GM12878 (cell line): ENCODE measurements around the gene PRUNE1. TPM values are rescaled to one million over a fixed set of nuclear protein-coding genes. Genes with fewer than 3 reads are reported as not detected.
A peak's percentile ranks its signal among the peaks of the same experiment; 100 is the strongest.

ENCODE experiments used
- ATF7 ChIP-seq: fragments of 450-650 bp; IDR thresholded peaks from 2 replicates; pipeline ENCODE4 v1.6.1; 2016; ENCODE audit warnings: low read depth, mild to moderate bottlenecking
- BRCA1 ChIP-seq: IDR thresholded peaks from 2 replicates; pipeline ENCODE4 v1.6.1; 2011; ENCODE audit warnings: low read depth, low read length, improper control_type of control experiment
- E2F8 ChIP-seq: fragments of 450-650 bp; IDR thresholded peaks from 2 replicates; pipeline ENCODE4 v1.6.1; 2018; ENCODE audit warnings: mild to moderate bottlenecking, low read depth, moderate library complexity; ENCODE audit not compliant: partially characterized antibody
- ESRRA ChIP-seq: IDR thresholded peaks from 2 replicates; pipeline ENCODE4 v1.6.1; 2012; ENCODE audit warnings: mild to moderate bottlenecking, low read length, improper control_type of control experiment
- HSF1 ChIP-seq: fragments of 150-350 bp; IDR thresholded peaks from 2 replicates; pipeline ENCODE4 v1.6.1; 2014; ENCODE audit warnings: mild to moderate bottlenecking, low read depth, low read length
- NFYA ChIP-seq: IDR thresholded peaks from 2 replicates; pipeline ENCODE4 v1.6.1; 2011; ENCODE audit warnings: low read depth, mild to moderate bottlenecking, low read length, improper control_type of control experiment, borderline replicate concordance
- PAX8 ChIP-seq: fragments of 450-650 bp; IDR thresholded peaks from 2 replicates; pipeline ENCODE4 v1.6.1; 2017; ENCODE audit warnings: mild to moderate bottlenecking, moderate library complexity
- PRDM15 ChIP-seq: fragments of 450-650 bp; formaldehyde crosslinking; IDR thresholded peaks from 2 replicates; pipeline ENCODE4 v1.4.0; 2020; ENCODE audit warnings: mild to moderate bottlenecking, moderate library complexity
- RAD51 ChIP-seq: fragments of 450-650 bp; IDR thresholded peaks from 2 replicates; pipeline ENCODE4 v1.6.1; 2016; ENCODE audit warnings: moderate library complexity, mild to moderate bottlenecking, inconsistent platforms
- RB1 ChIP-seq: fragments of 450-650 bp; formaldehyde crosslinking; IDR thresholded peaks from 2 replicates; pipeline ENCODE4 v1.6.1; 2017; ENCODE audit warnings: mild to moderate bottlenecking, borderline replicate concordance
- SMAD5 ChIP-seq: IDR thresholded peaks from 2 replicates; pipeline ENCODE4 v1.6.1; 2016; ENCODE audit warnings: antibody characterized with exemption, low read depth
- ZNF207 ChIP-seq: fragments of 450-650 bp; IDR thresholded peaks from 2 replicates; pipeline ENCODE4 v1.6.1; 2014; ENCODE audit warnings: antibody characterized with exemption, mild to moderate bottlenecking, borderline replicate concordance
- ZNF687 ChIP-seq: fragments of 450-650 bp; IDR thresholded peaks from 2 replicates; pipeline ENCODE4 v1.6.1; 2017; ENCODE audit warnings: mild to moderate bottlenecking, moderate library complexity
- ZZZ3 ChIP-seq: IDR thresholded peaks from 2 replicates; pipeline ENCODE4 v1.6.1; 2011; ENCODE audit warnings: low read depth; ENCODE audit not compliant: control insufficient read depth, insufficient read length
- polyA plus RNA-seq, 11 experiments: library from polyadenylated mRNA; depleted of rRNA in 4 of 11; unstranded in 6 of 11; stranded (reverse) in 5 of 11; fragments of >200 nt; fragmentation: Nextera tagmentation in 4 of 11; fragmentation: Illumina TruSeq in 1 of 11; extraction: Ambion mirVana in 4 of 11; extraction: Trizol in 1 of 11; gene quantifications; 1 replicate in 1 of 11; 2 replicates in 10 of 11; pipeline versions ENCODE4 v1.2.1 to v1.2.3, GENCODE V29; 2011 to 2016; ENCODE audit warnings: inconsistent platforms in 2 of 11, missing spikeins in 2 of 11, low read depth in 1 of 11
- total RNA-seq, 4 experiments: library from RNA; depleted of rRNA in 3 of 4; stranded (reverse); fragments of >200 nt in 3 of 4; fragmentation: Illumina TruSeq in 1 of 4; extraction: Trizol in 1 of 4; gene quantifications; 2 replicates each; pipeline versions ENCODE4 v1.2.1 to v1.2.3, GENCODE V29; 2013 to 2021

The PRUNE1 gene
- total and polyA plus RNA-seq, 10 of the 15 experiments (the other 5 are each of a cell fraction or from before 2014, with no cell fraction given): 4.7 to 24.5 (median 12.4) TPM

GRCh38 chr1:151070474-151071276 lies 62.4 kb downstream of the PRUNE1 start, which contains the start of gene GABPB2 (continued):
- TF ChIP-seq ZNF207: no peak; the same call in 1 of the 2 replicates
- TF ChIP-seq PAX8: peak; percentile 97
- peak; percentile 36; the same call in 1 of the 2 replicates for TF ChIP-seq BRCA1
- peak; percentile 99 for TF ChIP-seq RB1
- TF ChIP-seq PRDM15 (CRISPR knock-in tag): no peak
- 0 out of 2 replicates have a peak, but pooled peaks have one; percentile 17 for TF ChIP-seq HSF1
- peak; percentile 69 for TF ChIP-seq ZNF687
- no peak for TF ChIP-seq NFYA
- TF ChIP-seq E2F8: peak; percentile 97
- TF ChIP-seq RAD51: peak; percentile 74
- TF ChIP-seq ATF7: peak; percentile 94
- peak; percentile 86 for TF ChIP-seq SMAD5
- TF ChIP-seq ESRRA: no peak
- no peak for TF ChIP-seq ZZZ3
